SK-N-MC (cell line): Measurements from ENCODE around the gene IMMT.

Source experiments
- EZH2 ChIP-seq: fragments of 200-600 bp; sonication (generic); IDR thresholded peaks from one replicate; pipeline ENCODE4 v1.6.1; 2017; ENCODE audit warnings: antibody characterized with exemption
- FOXP2 ChIP-seq: optimal IDR thresholded peaks from 2 replicates; pipeline ENCODE3; 2011; ENCODE audit warnings: mild to moderate bottlenecking, moderate library complexity; ENCODE audit not compliant: insufficient read depth; ENCODE audit errors: extremely low read length, control extremely low read depth
- POLR2AphosphoS5 ChIP-seq: IDR thresholded peaks from 2 replicates; pipeline ENCODE4 v1.6.1; 2012; ENCODE audit warnings: mild to moderate bottlenecking, low read depth, low read length, borderline replicate concordance

- TF ChIP-seq POLR2AphosphoS5, result no peak
- TF ChIP-seq EZH2, result no peak
- TF ChIP-seq FOXP2, result no peak
Measured at GRCh38 chr2:86158286-86158685, 37.0 kb downstream of the IMMT start.
